HEK293T (cell line): Measurements from ENCODE around the gene PRPSAP1.

Source experiments
- ELF4 ChIP-seq: fragments of 450-650 bp; IDR thresholded peaks from 2 replicates; pipeline ENCODE4 v1.6.1; 2017; ENCODE audit warnings: antibody characterized with exemption
- HDGF ChIP-seq: fragments of 450-650 bp; IDR thresholded peaks from 2 replicates; pipeline ENCODE4 v1.6.1; 2017; ENCODE audit warnings: antibody characterized with exemption, borderline replicate concordance
- ZNF384 ChIP-seq: fragments of 450-650 bp; IDR thresholded peaks from 2 replicates; pipeline ENCODE4 v1.6.1; 2016

DNA sequence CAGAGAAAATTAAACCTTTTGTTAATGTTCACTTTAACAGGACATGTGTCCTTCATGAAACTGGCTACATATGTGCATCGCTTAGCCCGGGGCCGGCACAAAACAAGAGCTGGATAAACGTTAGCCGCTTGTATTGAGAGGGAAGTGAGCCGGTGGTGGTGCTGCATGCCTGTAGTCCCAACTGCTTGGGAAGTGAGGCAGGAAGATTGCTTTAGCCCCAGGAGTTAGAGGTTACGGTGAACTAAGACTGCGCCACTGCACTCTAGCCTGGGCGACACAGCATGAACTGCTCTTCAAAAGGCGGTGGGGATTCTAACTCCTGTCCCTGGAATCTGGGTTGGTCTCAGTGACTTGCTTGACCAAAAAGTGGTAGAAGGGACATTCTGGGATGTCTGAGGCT, 15.7 kb upstream of the PRPSAP1 start:
- TF ChIP-seq HDGF (no peak), ZNF384 (no peak), ELF4 (no peak)
